GM12875 (cell line): ENCODE results near the gene KCNE1.
"Not testable (repeated sequence)": the region's sequence is repeated elsewhere in the genome, so short reads cannot be mapped to it uniquely, and the experiment has no call there.

Source experiments
- H3K4me3 ChIP-seq: one replicate; pipeline ENCODE4 v1.5.1; 2011; ENCODE audit warnings: low read depth, low read length, control low read depth
- TF ChIP-seq, protein P1 (sequence below): IDR thresholded peaks from 2 replicates; pipeline ENCODE4 v1.5.1; 2011; ENCODE audit warnings: low read depth, mild to moderate bottlenecking, control low read depth, inconsistent platforms, low read length, moderate library complexity, borderline replicate concordance; ENCODE audit not compliant: insufficient read depth

The KCNE1 gene

DNA sequence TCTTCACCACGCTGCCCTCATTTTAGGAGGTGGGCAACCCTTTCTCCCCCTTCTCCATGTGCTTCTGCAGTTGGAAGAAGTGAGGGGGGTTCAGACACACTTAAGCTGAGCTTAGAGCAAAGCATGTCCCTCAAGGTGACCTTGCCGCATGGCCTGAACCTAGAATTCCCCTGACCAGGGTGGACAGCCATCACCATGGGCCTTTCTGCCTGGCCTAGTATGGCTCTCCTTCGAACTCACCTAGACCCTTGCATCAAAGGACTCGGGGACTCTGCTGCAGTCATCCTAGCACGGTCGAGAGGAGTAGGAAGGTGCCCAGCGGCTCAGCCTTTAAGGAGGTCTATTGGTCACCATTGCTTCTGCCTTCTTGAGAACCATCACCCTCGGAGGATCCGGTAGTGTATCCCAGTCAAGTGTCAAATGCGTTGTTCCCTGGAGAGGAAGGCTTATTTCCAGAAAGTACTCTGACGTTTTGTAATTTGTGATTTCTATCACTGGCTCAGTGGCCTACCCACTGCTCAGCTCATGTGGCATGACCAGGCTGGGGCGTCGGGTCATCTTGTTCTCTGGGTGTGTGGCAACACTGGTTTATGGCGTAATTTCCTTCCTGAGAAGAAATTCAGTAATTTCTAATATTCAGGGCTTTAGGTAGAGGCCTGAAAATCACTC, at the start of gene KCNE1:
KCNE1 (minus strand) TSS at position 424 of the 669 bp plus-strand sequence. CDS start 62,576 bp downstream, outside the sequence.
- H3K4me3 ChIP-seq: no peak within 1 kb of the TSS
- TF ChIP-seq, protein P1, sequence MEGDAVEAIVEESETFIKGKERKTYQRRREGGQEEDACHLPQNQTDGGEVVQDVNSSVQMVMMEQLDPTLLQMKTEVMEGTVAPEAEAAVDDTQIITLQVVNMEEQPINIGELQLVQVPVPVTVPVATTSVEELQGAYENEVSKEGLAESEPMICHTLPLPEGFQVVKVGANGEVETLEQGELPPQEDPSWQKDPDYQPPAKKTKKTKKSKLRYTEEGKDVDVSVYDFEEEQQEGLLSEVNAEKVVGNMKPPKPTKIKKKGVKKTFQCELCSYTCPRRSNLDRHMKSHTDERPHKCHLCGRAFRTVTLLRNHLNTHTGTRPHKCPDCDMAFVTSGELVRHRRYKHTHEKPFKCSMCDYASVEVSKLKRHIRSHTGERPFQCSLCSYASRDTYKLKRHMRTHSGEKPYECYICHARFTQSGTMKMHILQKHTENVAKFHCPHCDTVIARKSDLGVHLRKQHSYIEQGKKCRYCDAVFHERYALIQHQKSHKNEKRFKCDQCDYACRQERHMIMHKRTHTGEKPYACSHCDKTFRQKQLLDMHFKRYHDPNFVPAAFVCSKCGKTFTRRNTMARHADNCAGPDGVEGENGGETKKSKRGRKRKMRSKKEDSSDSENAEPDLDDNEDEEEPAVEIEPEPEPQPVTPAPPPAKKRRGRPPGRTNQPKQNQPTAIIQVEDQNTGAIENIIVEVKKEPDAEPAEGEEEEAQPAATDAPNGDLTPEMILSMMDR: no peak

DNA sequence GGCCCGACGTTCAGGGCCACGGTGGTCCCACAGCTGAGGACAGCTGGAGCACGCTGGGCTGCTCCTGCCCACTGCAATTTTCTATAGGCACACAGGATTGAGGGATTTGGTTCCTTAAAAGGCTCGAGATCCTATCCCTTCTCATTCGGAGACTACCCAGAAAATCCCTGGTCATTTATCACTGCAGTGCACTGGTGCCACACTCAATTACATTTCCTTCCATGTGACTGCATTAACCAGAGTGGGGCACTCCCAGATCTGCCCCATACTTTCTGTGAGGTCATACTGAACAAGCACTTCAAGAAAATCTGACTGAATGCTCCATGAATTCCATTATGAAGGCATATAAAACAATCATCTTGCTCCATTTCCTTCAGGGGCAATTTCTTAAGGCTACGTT, 49.8 kb upstream of the KCNE1 start:
- H3K4me3 ChIP-seq: no peak overlapping the region
- TF ChIP-seq, protein P1: no peak

DNA sequence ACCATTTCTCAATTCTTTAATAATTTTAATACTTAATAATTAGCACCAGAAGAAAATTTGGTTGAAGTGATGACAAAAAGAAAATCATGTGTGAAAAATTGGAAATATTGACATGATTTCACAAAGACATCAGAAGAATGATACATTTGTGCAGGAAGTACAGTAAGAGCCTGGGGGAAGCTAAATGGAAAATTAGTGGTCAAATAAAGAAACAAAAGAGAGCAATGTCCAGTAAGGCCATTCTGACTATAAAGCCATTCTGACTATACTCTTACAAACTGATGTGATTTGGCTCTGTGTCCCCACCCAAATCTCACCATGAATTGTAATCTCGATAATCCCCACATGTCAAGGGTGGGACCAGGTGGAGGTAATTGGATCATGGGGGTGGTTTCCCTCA, 48.6 kb upstream of the KCNE1 start:
- TF ChIP-seq, protein P1: no peak
- H3K4me3 ChIP-seq: no peak overlapping the region

DNA sequence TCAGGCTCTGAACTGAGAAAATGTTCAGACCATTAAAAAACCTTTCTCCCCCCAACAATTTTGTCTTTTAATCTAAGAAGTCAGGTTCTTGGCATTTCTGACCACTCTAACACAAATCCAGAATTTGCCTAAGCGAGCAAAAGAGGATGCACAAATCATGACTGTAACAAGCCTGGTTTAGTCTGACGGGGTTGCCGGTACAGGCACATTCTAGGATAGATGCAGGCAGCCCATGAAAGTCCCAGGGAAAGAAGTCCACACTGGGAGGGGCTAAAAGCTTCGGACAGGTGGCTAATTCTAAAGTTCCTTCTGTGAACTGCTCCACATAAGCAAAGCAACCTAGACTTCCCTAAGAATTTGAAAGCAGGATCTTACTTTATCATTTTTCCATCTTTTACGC, 48.0 kb upstream of the KCNE1 start:
- H3K4me3 ChIP-seq: no peak overlapping the region
- TF ChIP-seq, protein P1: no peak

DNA sequence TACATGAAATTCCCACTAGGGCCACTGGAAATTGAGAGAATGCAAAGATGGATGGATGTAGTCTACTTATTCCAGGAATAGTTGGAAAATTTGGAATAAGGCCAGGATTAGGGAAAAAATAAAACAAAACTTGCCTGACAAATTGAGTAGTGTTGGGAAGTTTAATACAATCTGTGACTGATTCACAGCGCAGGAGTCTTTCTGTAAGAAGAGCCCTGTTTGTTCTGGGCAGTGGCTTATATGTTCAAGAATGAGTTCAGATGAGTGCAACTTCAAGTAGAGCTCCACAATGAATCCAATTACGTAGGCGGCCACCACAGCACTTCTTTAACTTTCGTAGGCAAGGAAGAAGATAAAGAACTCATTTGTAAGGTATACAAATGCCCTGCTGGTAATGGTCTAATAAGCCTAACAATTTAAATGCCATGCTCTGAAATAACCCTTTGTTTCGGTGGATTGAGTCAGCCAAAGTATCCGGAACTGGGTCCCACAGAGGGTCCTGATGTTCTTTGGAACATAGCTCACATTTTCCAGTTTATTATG, 47.1 kb upstream of the KCNE1 start:
- H3K4me3 ChIP-seq: no peak overlapping the region
- TF ChIP-seq, protein P1: no peak

DNA sequence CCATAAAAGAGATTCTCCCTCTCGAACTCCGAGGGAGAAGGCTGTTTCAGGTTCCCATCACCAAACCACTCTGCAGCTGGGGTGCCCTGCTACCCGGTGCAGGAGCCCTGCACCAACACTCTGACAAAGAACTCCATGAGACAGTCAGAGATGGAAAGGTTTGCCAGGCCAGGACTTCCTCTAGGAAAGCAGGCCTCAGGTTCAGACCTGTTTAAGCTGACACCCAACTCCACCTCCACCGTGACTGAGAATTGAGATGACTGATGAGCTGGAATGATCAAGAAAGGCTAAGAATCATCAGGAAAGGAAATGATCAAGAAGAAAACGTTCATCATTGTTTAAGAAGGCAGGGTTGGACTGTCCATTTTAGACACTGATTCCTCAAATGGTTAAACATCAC, 46.2 kb upstream of the KCNE1 start:
- H3K4me3 ChIP-seq: no peak overlapping the region
- TF ChIP-seq, protein P1: no peak

DNA sequence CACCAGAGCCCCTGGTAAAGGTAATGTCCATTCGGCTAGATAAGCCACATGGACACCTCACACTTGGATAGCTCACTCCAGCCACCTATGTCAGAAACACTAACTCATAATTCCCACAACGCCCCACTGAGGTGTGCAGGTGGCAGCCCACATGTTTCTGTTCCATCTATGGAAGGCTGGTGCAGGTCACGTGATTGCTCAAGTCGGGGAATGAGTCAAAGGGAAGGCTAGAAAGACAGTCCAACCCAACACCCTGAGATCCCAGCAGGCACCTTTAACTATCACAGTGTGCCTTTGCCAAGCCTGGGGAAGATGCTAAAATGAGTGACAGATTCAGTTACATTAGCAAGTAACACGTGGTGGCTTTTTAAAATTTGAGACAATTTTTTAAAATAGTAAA, 45.3 kb upstream of the KCNE1 start:
- TF ChIP-seq, protein P1: no peak

DNA sequence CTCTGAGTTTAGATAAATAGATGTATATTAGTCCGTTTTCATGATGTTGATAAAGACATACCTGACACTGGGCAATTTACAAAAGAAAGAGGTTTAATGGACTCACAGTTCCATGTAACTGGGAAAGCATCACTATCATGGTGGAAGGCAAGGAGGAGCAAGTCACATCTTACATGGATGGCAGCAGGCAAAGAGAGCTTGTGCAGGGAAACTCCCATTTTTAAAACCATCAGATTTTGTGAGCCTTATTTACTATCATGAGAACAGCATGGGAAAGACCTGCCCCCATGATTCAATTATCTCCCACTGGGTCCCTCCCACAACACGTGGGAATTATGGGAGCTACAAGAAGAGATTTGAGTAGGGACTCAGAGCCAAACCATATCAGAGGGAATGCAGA, 42.7 kb upstream of the KCNE1 start:
- not testable (repeated sequence) for H3K4me3 ChIP-seq

More for the DNA sequence above, 45.3 kb upstream of the KCNE1 start:
- H3K4me3 ChIP-seq: no peak overlapping the region
